Left lung (tissue), 10 donors: ENCODE results near the gene ABCA13. TPM values are rescaled to one million over a fixed set of nuclear protein-coding genes. Genes with fewer than 3 reads are reported as not detected.

Source experiments
- ATAC-seq: fragments of 200-7000 bp; cut with Tn5 transposase; one replicate; pipeline ENCODE4 v1.9.1; 2020; ENCODE audit warnings: moderate library complexity
- DNase-seq, 4 donors: peaks; one replicate each; pipeline ENCODE4 v3.0.0-alpha.2; 2013 to 2020
- H3K27ac ChIP-seq, 2 donors: fragments of 200-600 bp; sonication (generic) in 1 of 2; one replicate each; pipeline versions ENCODE4 v1.5.0 to v1.8.0; 2020 to 2021
- H3K27me3 ChIP-seq, 2 donors: fragments of 200-600 bp; sonication (generic) in 1 of 2; one replicate each; pipeline versions ENCODE4 v1.5.0 to v1.8.0; 2020 to 2021
- H3K36me3 ChIP-seq, 2 donors: fragments of 200-600 bp; sonication (generic) in 1 of 2; one replicate each; pipeline versions ENCODE4 v1.5.0 to v1.8.0; 2020 to 2021
- H3K4me1 ChIP-seq, 2 donors: fragments of 200-600 bp; one replicate each; pipeline ENCODE4 v1.8.0; 2021
- H3K4me3 ChIP-seq, 2 donors: fragments of 200-600 bp; sonication (generic) in 1 of 2; one replicate each; pipeline versions ENCODE4 v1.5.0 to v1.8.0; 2020 to 2021; ENCODE audit warnings: mild to moderate bottlenecking in 1 of 2
- H3K9me3 ChIP-seq, 2 donors: fragments of 200-600 bp; sonication (generic) in 1 of 2; one replicate each; pipeline versions ENCODE4 v1.5.0 to v1.8.0; 2020 to 2021
- CTCF ChIP-seq, 2 donors: fragments of 200-600 bp; sonication (generic) in 1 of 2; IDR thresholded peaks; one replicate each; pipeline versions ENCODE4 v1.5.0 to v1.8.0; 2021; ENCODE audit warnings: antibody characterized with exemption in 2 of 2
- intact Hi-C, 2 donors: fragments of 100-400 bp; cut with DNase I; formaldehyde crosslinking; loops; one replicate each; pipeline versions ENCODE4 v1.11.2 to v1.14.2; 2022
- polyA plus RNA-seq, 6 donors: library from polyadenylated mRNA; unstranded; fragments of 120-200 nt; gene quantifications; one replicate each; pipeline ENCODE4 v1.2.1, GENCODE V29; 2013; ENCODE audit not compliant: insufficient read length in 6 of 6
- total RNA-seq, 2 donors: library from RNA; stranded (reverse); fragmentation: NEBNext Ultra II Directional; extraction: Animal tissue kit (Norgen Biotek cat#: 25700); gene quantifications; one replicate each; pipeline ENCODE4 v1.2.1, GENCODE V29; 2021
- donor health status: DM: no; HTN: yes; CAD: no.
- donor health status: DM: no; HTN: no; CAD: no.

The ABCA13 gene
- total and polyA plus RNA-seq, 8 donors: 0.55 to 2.9 (median 1.7) TPM

- H3K9me3 ChIP-seq: no peaks in the 10 kb centered on the region
- H3K36me3 ChIP-seq: no peaks in the 10 kb centered on the region
- no peak for TF ChIP-seq CTCF (IDR thresholded peaks at IDR 0.05)
- H3K27ac ChIP-seq: no peak overlapping the region
- intact Hi-C loops: no loop called here
- ATAC-seq: no peak
- H3K27me3 ChIP-seq: no peaks in the 10 kb centered on the region
- H3K4me1 ChIP-seq: peaks cover 0 to 9% of the 10 kb centered on the region in 2 donors
- DNase-seq: no peak
- H3K4me3 ChIP-seq: no peak overlapping the region
These were observed 79.2 kb downstream of the ABCA13 start for GRCh38 chr7:48250441-48250951.

- Histone ChIP-seq H3K27me3 (no peaks in the 10 kb centered on the region), H3K9me3 (no peaks in the 10 kb centered on the region), H3K36me3 (no peaks in the 10 kb centered on the region), H3K4me3 (no peak overlapping the region), H3K4me1 (peaks cover 0 to 4% of the 10 kb centered on the region in 2 donors), H3K27ac (no peak overlapping the region)
- DNase-seq: no peak
- no peak for TF ChIP-seq CTCF (IDR thresholded peaks at IDR 0.05)
- intact Hi-C loops: no loop called here
- no peak for ATAC-seq
These were observed 80.5 kb downstream of the ABCA13 start for GRCh38 chr7:48251766-48252165.

DNA sequence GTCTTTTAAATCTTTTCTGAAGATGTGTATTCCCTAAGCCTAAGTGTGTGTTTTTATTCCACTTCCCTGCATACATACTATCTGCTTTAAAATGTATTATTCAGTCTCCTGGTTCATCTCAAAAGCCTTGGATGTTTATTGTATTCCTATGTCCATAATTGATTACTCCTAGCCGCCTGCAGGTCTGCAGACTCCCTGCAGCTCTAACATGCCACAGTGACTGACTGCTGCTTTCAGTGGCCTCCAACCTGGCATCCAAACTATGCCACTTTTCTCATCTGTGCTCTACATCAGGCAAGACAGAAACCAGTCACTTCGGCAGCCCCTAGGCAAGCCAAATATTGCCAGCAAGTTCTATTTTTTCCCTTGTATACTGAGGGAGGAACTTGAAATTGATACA lies 81.7 kb downstream of the ABCA13 start:
- no peaks in the 10 kb centered on the region for H3K27me3 ChIP-seq
- no peak overlapping the region for H3K4me3 ChIP-seq
- H3K36me3 ChIP-seq: no peaks in the 10 kb centered on the region
- H3K4me1 ChIP-seq: peaks cover 0 to 4% of the 10 kb centered on the region in 2 donors
- H3K27ac ChIP-seq: no peak overlapping the region
- ATAC-seq: no peak
- TF ChIP-seq CTCF (IDR thresholded peaks at IDR 0.05): no peak
- no peak for DNase-seq
- intact Hi-C loops: no loop called here
- no peaks in the 10 kb centered on the region for H3K9me3 ChIP-seq

- TF ChIP-seq CTCF (IDR thresholded peaks at IDR 0.05): no peak
- Histone ChIP-seq H3K4me3 (no peak overlapping the region), H3K4me1 (no peaks in the 10 kb centered on the region), H3K9me3 (no peaks in the 10 kb centered on the region), H3K27ac (no peak overlapping the region), H3K27me3 (no peaks in the 10 kb centered on the region), H3K36me3 (no peaks in the 10 kb centered on the region)
- no peak for ATAC-seq
- DNase-seq: no peak
- intact Hi-C loops: no loop called here
These were observed 83.8 kb downstream of the ABCA13 start for GRCh38 chr7:48255046-48255445.

GRCh38 chr7:48259463-48260280 lies 88.4 kb downstream of the ABCA13 start:
- Histone ChIP-seq H3K4me3 (no peak overlapping the region), H3K9me3 (no peaks in the 10 kb centered on the region), H3K27ac (no peak overlapping the region), H3K27me3 (no peaks in the 10 kb centered on the region), H3K36me3 (no peaks in the 10 kb centered on the region), H3K4me1 (no peaks in the 10 kb centered on the region)
- ATAC-seq (no peak), DNase-seq (no peak)
- intact Hi-C loops: no loop called here
- TF ChIP-seq CTCF (IDR thresholded peaks at IDR 0.05): no peak
